ENCODE results near the gene KCNMB2.

DNA sequence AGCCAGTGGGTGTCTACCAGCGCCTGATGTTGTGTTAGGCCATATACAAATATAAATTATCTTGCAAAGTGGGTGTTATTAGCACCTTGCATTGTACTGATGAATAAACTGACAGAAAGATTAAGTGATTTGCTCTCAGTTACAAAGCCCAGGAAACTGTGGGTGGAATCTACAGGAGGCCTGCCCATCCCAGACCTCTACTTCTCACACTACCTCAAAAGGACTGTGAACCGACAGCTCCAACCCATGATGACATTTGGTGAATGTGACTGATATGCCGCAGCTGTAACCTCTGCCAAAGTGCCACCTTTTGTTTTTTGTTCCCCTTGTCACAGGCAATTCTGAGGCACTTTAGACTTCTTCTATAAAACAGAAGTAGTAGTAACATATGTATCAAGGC is 43.7 kb upstream of the KCNMB2 start:
- TF ChIP-seq EZH2 (IDR thresholded peaks at IDR 0.05; ENCODE audit: low read length, missing control alignments), result no peak
- TF ChIP-seq, protein P1, sequence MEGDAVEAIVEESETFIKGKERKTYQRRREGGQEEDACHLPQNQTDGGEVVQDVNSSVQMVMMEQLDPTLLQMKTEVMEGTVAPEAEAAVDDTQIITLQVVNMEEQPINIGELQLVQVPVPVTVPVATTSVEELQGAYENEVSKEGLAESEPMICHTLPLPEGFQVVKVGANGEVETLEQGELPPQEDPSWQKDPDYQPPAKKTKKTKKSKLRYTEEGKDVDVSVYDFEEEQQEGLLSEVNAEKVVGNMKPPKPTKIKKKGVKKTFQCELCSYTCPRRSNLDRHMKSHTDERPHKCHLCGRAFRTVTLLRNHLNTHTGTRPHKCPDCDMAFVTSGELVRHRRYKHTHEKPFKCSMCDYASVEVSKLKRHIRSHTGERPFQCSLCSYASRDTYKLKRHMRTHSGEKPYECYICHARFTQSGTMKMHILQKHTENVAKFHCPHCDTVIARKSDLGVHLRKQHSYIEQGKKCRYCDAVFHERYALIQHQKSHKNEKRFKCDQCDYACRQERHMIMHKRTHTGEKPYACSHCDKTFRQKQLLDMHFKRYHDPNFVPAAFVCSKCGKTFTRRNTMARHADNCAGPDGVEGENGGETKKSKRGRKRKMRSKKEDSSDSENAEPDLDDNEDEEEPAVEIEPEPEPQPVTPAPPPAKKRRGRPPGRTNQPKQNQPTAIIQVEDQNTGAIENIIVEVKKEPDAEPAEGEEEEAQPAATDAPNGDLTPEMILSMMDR (conservative IDR thresholded peaks at IDR 0.05 in 1 of 2, IDR thresholded peaks at IDR 0.05 in 1 of 2; ENCODE audit: low read depth in 1 of 2, low read length in 2 of 2), result no peak

Data from fibroblast of lung (primary cell).